ENCODE results near the gene NKAIN2.
"Not testable (repeated sequence)": the region's sequence is repeated elsewhere in the genome, so short reads cannot be mapped to it uniquely, and the experiment has no call there.

NKAIN2 gene

DNA sequence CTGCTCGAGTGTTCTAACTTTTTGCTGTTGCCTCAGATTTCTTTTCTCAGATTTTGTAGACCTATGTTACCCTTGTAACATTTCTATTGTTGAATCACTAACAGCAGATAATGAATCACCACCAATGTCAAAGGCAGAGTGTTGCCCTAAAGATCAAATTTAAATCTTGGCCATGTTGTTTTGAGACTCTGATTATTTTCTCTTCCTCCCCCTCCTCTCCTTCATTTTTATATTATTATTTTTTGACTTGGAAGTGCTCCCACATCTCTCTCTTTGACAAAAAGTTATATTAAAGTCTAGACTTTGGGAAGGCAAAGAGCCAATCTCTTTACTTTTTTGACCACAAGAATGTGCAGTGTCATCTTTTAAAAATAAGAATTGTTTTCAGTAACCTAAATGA, 422.7 kb downstream of the NKAIN2 start:
- no peak for DNase-seq

DNA sequence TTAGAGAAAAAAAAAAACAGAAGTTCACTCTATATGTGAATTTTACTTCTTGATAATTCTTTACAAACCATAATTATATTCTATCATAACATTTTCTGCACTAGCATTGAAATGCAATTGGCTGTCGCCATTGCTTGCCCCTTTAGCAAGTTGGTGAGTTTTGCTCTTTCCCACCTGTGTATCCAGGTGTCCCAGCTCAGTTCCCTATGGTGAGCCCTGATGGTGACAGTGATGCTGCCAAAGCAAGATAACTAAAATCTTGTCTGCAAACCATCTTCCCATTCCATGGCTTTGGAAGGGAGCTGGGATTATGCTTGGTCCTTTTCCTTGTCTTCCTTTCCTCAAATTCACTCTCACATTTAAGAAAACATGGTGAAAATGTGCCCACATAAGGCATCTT, 429.6 kb downstream of the NKAIN2 start:
- Histone ChIP-seq H3K4me1 (no peaks in the 10 kb centered on the region), H3K36me3 (no peaks in the 10 kb centered on the region), H3K27me3 (no peaks in the 10 kb centered on the region), H3K9me3 (peaks cover 0 to 10% (median 0%) of the 10 kb centered on the region in 3 donors), H3K4me3 (no peak overlapping the region), H3K27ac (no peak overlapping the region)
- TF ChIP-seq, protein P1, sequence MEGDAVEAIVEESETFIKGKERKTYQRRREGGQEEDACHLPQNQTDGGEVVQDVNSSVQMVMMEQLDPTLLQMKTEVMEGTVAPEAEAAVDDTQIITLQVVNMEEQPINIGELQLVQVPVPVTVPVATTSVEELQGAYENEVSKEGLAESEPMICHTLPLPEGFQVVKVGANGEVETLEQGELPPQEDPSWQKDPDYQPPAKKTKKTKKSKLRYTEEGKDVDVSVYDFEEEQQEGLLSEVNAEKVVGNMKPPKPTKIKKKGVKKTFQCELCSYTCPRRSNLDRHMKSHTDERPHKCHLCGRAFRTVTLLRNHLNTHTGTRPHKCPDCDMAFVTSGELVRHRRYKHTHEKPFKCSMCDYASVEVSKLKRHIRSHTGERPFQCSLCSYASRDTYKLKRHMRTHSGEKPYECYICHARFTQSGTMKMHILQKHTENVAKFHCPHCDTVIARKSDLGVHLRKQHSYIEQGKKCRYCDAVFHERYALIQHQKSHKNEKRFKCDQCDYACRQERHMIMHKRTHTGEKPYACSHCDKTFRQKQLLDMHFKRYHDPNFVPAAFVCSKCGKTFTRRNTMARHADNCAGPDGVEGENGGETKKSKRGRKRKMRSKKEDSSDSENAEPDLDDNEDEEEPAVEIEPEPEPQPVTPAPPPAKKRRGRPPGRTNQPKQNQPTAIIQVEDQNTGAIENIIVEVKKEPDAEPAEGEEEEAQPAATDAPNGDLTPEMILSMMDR (IDR thresholded peaks at IDR 0.05) = no peak
- no peak for DNase-seq
- intact Hi-C loops (cut with DNase I; ENCODE audit: low total_unique reads) = no loop called here

More for the DNA sequence above, 422.7 kb downstream of the NKAIN2 start:
- no peaks in the 10 kb centered on the region for H3K36me3 ChIP-seq
- TF ChIP-seq, protein P1 (IDR thresholded peaks at IDR 0.05) = no peak
- H3K4me3 ChIP-seq = no peak overlapping the region
- no peaks in the 10 kb centered on the region for H3K27me3 ChIP-seq
- H3K27ac ChIP-seq = no peak overlapping the region
- intact Hi-C loops (cut with DNase I; ENCODE audit: low total_unique reads) = no loop called here
- peaks cover 0 to 10% (median 0%) of the 10 kb centered on the region in 3 donors for H3K9me3 ChIP-seq
- H3K4me1 ChIP-seq = peaks cover 0 to 11% (median 0%) of the 10 kb centered on the region in 4 donors

DNA sequence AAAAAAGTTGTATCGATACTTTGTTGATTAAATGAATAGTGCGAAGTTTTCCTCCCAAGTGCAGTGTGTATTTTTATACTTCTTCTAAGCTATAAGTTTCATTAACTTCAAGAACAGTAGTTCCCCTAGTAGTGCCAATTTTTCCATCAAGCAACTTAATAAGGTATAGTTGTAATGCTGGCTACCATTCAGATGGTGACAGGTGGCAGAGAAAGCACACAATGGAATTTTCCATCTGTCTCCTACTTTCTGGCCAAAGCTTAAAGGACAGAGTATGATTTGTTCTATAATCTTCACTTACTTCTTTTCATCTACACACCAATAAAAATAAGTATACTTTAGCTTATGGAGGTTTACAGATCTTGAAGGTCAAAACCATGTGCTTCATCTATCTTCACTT, 431.1 kb downstream of the NKAIN2 start:
- no peak for DNase-seq
- TF ChIP-seq, protein P1 (IDR thresholded peaks at IDR 0.05) = no peak
- Histone ChIP-seq H3K27ac (no peak overlapping the region), H3K4me3 (no peak overlapping the region), H3K27me3 (no peaks in the 10 kb centered on the region), H3K36me3 (no peaks in the 10 kb centered on the region), H3K4me1 (no peaks in the 10 kb centered on the region), H3K9me3 (peaks cover 0 to 7% (median 0%) of the 10 kb centered on the region in 3 donors)
- intact Hi-C loops (cut with DNase I; ENCODE audit: low total_unique reads) = no loop called here

DNA sequence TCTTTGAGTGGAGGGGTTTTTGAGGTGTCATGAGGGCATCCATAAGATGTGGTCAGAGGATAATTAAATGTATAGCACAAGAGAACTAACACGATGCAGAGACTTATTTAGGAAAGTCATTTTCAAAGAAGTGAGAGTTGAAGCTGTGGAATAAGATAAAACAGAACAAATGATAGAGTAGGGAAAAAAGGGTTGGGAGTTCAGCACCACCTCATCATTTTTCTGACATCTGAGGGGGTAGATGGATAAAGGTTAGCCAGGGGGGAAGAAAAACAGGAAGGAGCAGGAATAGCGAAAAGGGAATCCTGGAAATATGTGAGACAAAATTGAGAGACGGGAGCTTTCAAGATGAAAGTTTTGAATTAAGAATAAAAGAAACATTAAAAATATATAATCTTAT, 434.2 kb downstream of the NKAIN2 start:
- no peaks in the 10 kb centered on the region for H3K27me3 ChIP-seq
- H3K4me3 ChIP-seq = no peak overlapping the region
- intact Hi-C loops (cut with DNase I; ENCODE audit: low total_unique reads) = no loop called here
- TF ChIP-seq, protein P1 (IDR thresholded peaks at IDR 0.05) = no peak
- H3K27ac ChIP-seq = no peak overlapping the region
- H3K4me1 ChIP-seq = no peaks in the 10 kb centered on the region
- no peaks in the 10 kb centered on the region for H3K36me3 ChIP-seq
- H3K9me3 ChIP-seq = peaks cover 0 to 4% (median 0%) of the 10 kb centered on the region in 3 donors
- no peak for DNase-seq

DNA sequence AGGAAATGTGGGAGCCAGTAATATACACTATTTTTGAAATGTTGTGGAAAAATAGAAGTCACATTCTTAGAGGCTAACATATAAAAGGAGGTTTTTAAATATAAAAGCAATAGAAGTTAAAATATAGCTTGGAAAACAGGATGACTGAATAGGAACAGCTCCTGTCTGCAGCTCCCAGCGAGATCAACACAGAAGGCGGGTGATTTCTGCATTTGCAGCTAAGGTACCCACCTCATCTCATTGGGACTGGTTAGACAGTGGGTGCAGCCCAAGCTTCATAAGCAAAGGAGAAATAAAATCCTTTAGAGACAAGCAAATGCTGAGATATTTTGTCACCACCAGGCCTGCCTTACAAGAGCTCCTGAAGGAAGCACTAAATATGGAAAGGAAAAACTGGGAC, 434.7 kb downstream of the NKAIN2 start:
- H3K27ac ChIP-seq; DNase-seq; H3K4me3 ChIP-seq; H3K27me3 ChIP-seq; H3K36me3 ChIP-seq; intact Hi-C loops (cut with DNase I; ENCODE audit: low total_unique reads); H3K9me3 ChIP-seq; H3K4me1 ChIP-seq: not testable (repeated sequence)

DNA sequence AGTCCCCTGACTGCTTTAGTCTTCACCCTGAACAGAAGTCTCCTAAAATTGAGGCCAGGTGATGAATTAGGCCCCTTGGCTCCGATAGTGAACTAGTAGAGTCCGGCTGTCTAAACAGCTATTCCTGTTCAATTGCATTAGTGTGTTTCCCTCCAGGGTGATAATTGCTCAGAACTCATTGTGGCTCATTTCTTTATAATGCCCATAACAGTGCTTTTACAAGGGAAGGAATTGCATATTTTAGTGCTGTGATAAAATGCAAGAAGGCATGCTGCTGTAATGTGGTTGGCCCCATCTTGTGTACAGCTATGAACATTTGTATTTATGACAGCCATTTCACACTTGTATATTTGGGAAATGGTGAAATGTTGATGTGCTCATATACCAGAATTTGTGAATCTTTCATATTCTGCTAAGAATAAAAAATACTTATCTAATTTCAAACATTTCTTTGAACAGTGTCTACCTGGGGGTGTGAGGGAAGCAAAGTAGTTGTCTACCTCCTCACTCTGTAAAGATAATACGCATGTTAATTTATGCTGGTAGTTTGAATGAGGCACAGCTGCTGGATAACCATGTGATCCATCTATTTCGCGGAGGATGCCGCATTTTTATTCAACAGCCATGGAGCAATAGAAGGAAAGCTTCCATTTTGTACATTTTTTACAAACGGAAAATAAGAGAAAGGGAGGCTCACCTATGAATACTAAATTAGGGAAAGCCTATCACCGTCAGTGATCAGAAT, 451.4 kb downstream of the NKAIN2 start:
- H3K27me3 ChIP-seq = no peaks in the 10 kb centered on the region
- TF ChIP-seq, protein P1 (IDR thresholded peaks at IDR 0.05) = no peak
- H3K9me3 ChIP-seq = no peaks in the 10 kb centered on the region
- no peaks in the 10 kb centered on the region for H3K4me1 ChIP-seq
- H3K36me3 ChIP-seq = no peaks in the 10 kb centered on the region
- intact Hi-C loops (cut with DNase I; ENCODE audit: low total_unique reads) = no loop called here
- no peak overlapping the region for H3K4me3 ChIP-seq
- no peak for DNase-seq
- H3K27ac ChIP-seq = no peak overlapping the region

Data from tibial artery (tissue), 4 donors.